ENCODE data around the gene UBE2V1. TPM values are rescaled to one million over a fixed set of nuclear protein-coding genes. Genes with fewer than 3 reads are reported as not detected.

The UBE2V1 gene
- total RNA-seq, 1 donor from 2014 or later, result 79.8 TPM

GRCh38 chr20:50122763-50123162, 9.8 kb upstream of the UBE2V1 start:
- no peak overlapping the region for H3K27ac Mint-ChIP-seq (ENCODE audit: unreplicated experiment)
- H3K27me3 Mint-ChIP-seq (ENCODE audit: low read depth), result no peaks in the 10 kb centered on the region
- no peaks in the 10 kb centered on the region for H3K9me3 Mint-ChIP-seq (ENCODE audit: low read depth)
- TF ChIP-seq CTCF (IDR thresholded peaks at IDR 0.05), result no peak
- H3K4me3 Mint-ChIP-seq (ENCODE audit: unreplicated experiment), result no peak overlapping the region
- H3K36me3 Mint-ChIP-seq (ENCODE audit: low read depth), result peaks cover 32% of the 10 kb centered on the region
- DNase-seq (ENCODE audit: low spot score), result no peak
- peaks cover 5% of the 10 kb centered on the region for H3K4me1 Mint-ChIP-seq (ENCODE audit: low read depth)

- peaks cover 5% of the 10 kb centered on the region for H3K4me1 Mint-ChIP-seq (ENCODE audit: low read depth)
- no peaks in the 10 kb centered on the region for H3K27me3 Mint-ChIP-seq (ENCODE audit: low read depth)
- TF ChIP-seq CTCF (IDR thresholded peaks at IDR 0.05), result no peak
- H3K4me3 Mint-ChIP-seq (ENCODE audit: unreplicated experiment), result no peak overlapping the region
- H3K36me3 Mint-ChIP-seq (ENCODE audit: low read depth), result peaks cover 26% of the 10 kb centered on the region
- no peak for DNase-seq (ENCODE audit: low spot score)
- H3K27ac Mint-ChIP-seq (ENCODE audit: unreplicated experiment), result no peak overlapping the region
- H3K9me3 Mint-ChIP-seq (ENCODE audit: low read depth), result no peaks in the 10 kb centered on the region
Measured at GRCh38 chr20:50121858-50122271, 8.9 kb upstream of the UBE2V1 start.

GRCh38 chr20:50120935-50121693, 8.2 kb upstream of the UBE2V1 start:
- no peak overlapping the region for H3K27ac Mint-ChIP-seq (ENCODE audit: unreplicated experiment)
- H3K4me3 Mint-ChIP-seq (ENCODE audit: unreplicated experiment), result no peak overlapping the region
- peaks cover 8% of the 10 kb centered on the region for H3K4me1 Mint-ChIP-seq (ENCODE audit: low read depth)
- H3K36me3 Mint-ChIP-seq (ENCODE audit: low read depth), result peaks cover 23% of the 10 kb centered on the region
- peak; percentile 84 for TF ChIP-seq CTCF (IDR thresholded peaks at IDR 0.05)
- no peaks in the 10 kb centered on the region for H3K27me3 Mint-ChIP-seq (ENCODE audit: low read depth)
- DNase-seq (ENCODE audit: low spot score), result peak; percentile 59
- no peaks in the 10 kb centered on the region for H3K9me3 Mint-ChIP-seq (ENCODE audit: low read depth)

- no peak for TF ChIP-seq CTCF (IDR thresholded peaks at IDR 0.05)
- Mint-ChIP-seq H3K9me3 (ENCODE audit: low read depth) (no peaks in the 10 kb centered on the region), H3K27me3 (ENCODE audit: low read depth) (no peaks in the 10 kb centered on the region), H3K36me3 (ENCODE audit: low read depth) (peaks cover 5% of the 10 kb centered on the region), H3K4me1 (ENCODE audit: low read depth) (peaks cover 31% of the 10 kb centered on the region), H3K27ac (ENCODE audit: unreplicated experiment) (no peak overlapping the region), H3K4me3 (ENCODE audit: unreplicated experiment) (no peak overlapping the region)
- DNase-seq (ENCODE audit: low spot score), result no peak
Measured at GRCh38 chr20:50118203-50118602, 5.3 kb upstream of the UBE2V1 start.

GRCh38 chr20:50116368-50116999, 3.5 kb upstream of the UBE2V1 start:
- Mint-ChIP-seq H3K27ac (ENCODE audit: unreplicated experiment) (peak overlapping the region; percentile 95), H3K4me3 (ENCODE audit: unreplicated experiment) (peak overlapping the region; percentile 80), H3K27me3 (ENCODE audit: low read depth) (no peaks in the 10 kb centered on the region), H3K36me3 (ENCODE audit: low read depth) (no peaks in the 10 kb centered on the region), H3K9me3 (ENCODE audit: low read depth) (no peaks in the 10 kb centered on the region), H3K4me1 (ENCODE audit: low read depth) (peaks cover 43% of the 10 kb centered on the region)
- no peak for TF ChIP-seq CTCF (IDR thresholded peaks at IDR 0.05)
- DNase-seq (ENCODE audit: low spot score), result no peak
